HepG2 (cell line): ENCODE data around the gene CACNA1I. TPM values are rescaled to one million over a fixed set of nuclear protein-coding genes. Genes with fewer than 3 reads are reported as not detected.

ENCODE experiments used
- GLI4 ChIP-seq: sonication (generic); formaldehyde crosslinking; IDR thresholded peaks from 2 replicates; pipeline ENCODE4 v1.5.1; 2020; ENCODE audit warnings: missing genetic modification reagents, mild to moderate bottlenecking, moderate library complexity, borderline replicate concordance
- MTA1 ChIP-seq: sonication (generic); formaldehyde crosslinking; IDR thresholded peaks from 2 replicates; pipeline ENCODE4 v1.4.0; 2020; ENCODE audit warnings: missing genetic modification reagents, mild to moderate bottlenecking, borderline replicate concordance
- SMC3 ChIP-seq: IDR thresholded peaks from 2 replicates; pipeline ENCODE4 v1.6.1; 2011; ENCODE audit warnings: low read length, improper control_type of control experiment
- TBX3 ChIP-seq: fragments of 450-650 bp; IDR thresholded peaks from 2 replicates; pipeline ENCODE4 v1.6.1; 2017; ENCODE audit warnings: antibody characterized with exemption, mild to moderate bottlenecking, inconsistent platforms, borderline replicate concordance
- TRIM24 ChIP-seq: sonication (generic); formaldehyde crosslinking; IDR thresholded peaks from 2 replicates; pipeline ENCODE4 v1.8.0; 2022; ENCODE audit warnings: mild to moderate bottlenecking, missing genetic modification reagents
- ZKSCAN8 ChIP-seq: IDR thresholded peaks from 2 replicates; pipeline ENCODE4 v1.6.1; 2016; ENCODE audit warnings: borderline replicate concordance, missing genetic modification reagents, missing compliant biosample characterization
- ZNF124 ChIP-seq: sonication (generic); formaldehyde crosslinking; IDR thresholded peaks from 2 replicates; pipeline ENCODE4 v1.4.0; 2020; ENCODE audit warnings: missing genetic modification reagents
- ZNF253 ChIP-seq: sonication (generic); formaldehyde crosslinking; IDR thresholded peaks from 2 replicates; pipeline ENCODE4 v1.8.0; 2022; ENCODE audit warnings: mild to moderate bottlenecking, missing genetic modification reagents, borderline replicate concordance
- ZNF382 ChIP-seq: sonication (generic); formaldehyde crosslinking; IDR thresholded peaks from 2 replicates; pipeline ENCODE4 v1.5.0; 2020; ENCODE audit warnings: missing genetic modification reagents, mild to moderate bottlenecking, borderline replicate concordance
- ZNF446 ChIP-seq: sonication (generic); formaldehyde crosslinking; IDR thresholded peaks from 2 replicates; pipeline ENCODE4 v1.5.0; 2020; ENCODE audit warnings: mild to moderate bottlenecking, missing genetic modification reagents
- ZNF619 ChIP-seq: sonication (generic); formaldehyde crosslinking; IDR thresholded peaks from 2 replicates; pipeline ENCODE4 v1.4.0; 2020; ENCODE audit warnings: mild to moderate bottlenecking, missing genetic modification reagents
- ZNF75D ChIP-seq: sonication (generic); formaldehyde crosslinking; IDR thresholded peaks from 2 replicates; pipeline ENCODE4 v1.8.1; 2023; ENCODE audit warnings: missing genetic modification reagents, mild to moderate bottlenecking, borderline replicate concordance
- polyA plus RNA-seq, 8 experiments: library from polyadenylated mRNA; depleted of rRNA in 3 of 8; stranded (reverse) in 7 of 8; unstranded in 1 of 8; fragments of >200 nt; fragmentation: Illumina TruSeq in 4 of 8; extraction: Trizol in 4 of 8; gene quantifications; 2 replicates each; pipeline versions ENCODE4 v1.2.1 to v1.2.3, GENCODE V29; 2011 to 2016; ENCODE audit warnings: low read depth in 4 of 8, missing spikeins in 1 of 8, mixed read lengths in 1 of 8; ENCODE audit not compliant: insufficient read depth in 1 of 8
- total RNA-seq, 5 experiments: library from RNA; depleted of rRNA; stranded (reverse); fragments of >200 nt; fragmentation: Illumina TruSeq; extraction: Trizol; gene quantifications; 2 replicates each; pipeline ENCODE4 v1.2.3, GENCODE V29; 2016; ENCODE audit warnings: low read depth in 1 of 5
- TF ChIP-seq, protein P1 (sequence below): sonication (generic); formaldehyde crosslinking; IDR thresholded peaks from 2 replicates; pipeline ENCODE4 v1.4.0; 2020; ENCODE audit warnings: missing genetic modification reagents
- TF ChIP-seq, protein P2 (sequence below): sonication (generic); formaldehyde crosslinking; IDR thresholded peaks from 2 replicates; pipeline ENCODE4 v1.8.0; 2022; ENCODE audit warnings: mild to moderate bottlenecking, missing genetic modification reagents
- TF ChIP-seq, protein P3 (sequence below): sonication (generic); formaldehyde crosslinking; IDR thresholded peaks from 2 replicates; pipeline ENCODE4 v1.5.0; 2020; ENCODE audit warnings: missing genetic modification reagents, mild to moderate bottlenecking, borderline replicate concordance

Gene CACNA1I
- total and polyA plus RNA-seq, 2 of the 13 experiments (the other 11 are each of a cell fraction or from before 2014, with no cell fraction given): not detected

DNA sequence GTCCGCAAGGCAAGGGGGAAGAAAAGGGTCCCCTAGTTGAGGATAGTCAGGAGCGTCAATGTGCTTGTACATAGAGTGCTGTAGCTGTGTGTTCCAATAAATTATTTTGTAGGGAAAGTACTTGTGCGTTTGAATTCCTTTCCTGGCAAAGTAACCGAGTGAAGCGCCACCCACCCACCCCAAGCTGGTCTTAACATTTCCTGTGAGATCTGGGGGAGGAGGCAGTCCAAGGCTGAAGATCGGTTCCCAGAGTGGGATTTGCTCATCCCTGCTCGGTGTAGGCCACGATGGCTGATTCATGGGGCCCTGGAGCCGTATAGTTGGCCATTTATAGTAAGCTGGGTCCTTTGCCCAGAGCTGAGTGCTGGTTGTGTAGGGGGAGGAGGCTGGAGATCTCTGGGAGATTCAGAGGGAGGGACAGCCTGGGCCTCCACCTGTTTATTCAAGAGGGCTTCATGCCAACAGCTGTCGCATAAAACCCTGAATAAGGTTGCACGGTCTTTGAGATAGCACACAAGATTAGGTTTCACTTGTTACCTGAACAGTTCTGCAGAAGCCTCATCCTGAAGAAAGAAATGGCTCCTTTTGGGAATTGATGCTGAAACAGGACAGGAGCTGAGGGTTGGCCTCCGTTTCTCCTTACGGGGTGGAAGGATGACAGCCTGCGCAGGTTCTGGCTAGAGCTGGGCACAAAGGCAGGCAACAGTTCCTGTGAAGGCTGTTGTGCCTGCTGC lies 47.8 kb upstream of the CACNA1I start (continued):
- TF ChIP-seq, protein P1, sequence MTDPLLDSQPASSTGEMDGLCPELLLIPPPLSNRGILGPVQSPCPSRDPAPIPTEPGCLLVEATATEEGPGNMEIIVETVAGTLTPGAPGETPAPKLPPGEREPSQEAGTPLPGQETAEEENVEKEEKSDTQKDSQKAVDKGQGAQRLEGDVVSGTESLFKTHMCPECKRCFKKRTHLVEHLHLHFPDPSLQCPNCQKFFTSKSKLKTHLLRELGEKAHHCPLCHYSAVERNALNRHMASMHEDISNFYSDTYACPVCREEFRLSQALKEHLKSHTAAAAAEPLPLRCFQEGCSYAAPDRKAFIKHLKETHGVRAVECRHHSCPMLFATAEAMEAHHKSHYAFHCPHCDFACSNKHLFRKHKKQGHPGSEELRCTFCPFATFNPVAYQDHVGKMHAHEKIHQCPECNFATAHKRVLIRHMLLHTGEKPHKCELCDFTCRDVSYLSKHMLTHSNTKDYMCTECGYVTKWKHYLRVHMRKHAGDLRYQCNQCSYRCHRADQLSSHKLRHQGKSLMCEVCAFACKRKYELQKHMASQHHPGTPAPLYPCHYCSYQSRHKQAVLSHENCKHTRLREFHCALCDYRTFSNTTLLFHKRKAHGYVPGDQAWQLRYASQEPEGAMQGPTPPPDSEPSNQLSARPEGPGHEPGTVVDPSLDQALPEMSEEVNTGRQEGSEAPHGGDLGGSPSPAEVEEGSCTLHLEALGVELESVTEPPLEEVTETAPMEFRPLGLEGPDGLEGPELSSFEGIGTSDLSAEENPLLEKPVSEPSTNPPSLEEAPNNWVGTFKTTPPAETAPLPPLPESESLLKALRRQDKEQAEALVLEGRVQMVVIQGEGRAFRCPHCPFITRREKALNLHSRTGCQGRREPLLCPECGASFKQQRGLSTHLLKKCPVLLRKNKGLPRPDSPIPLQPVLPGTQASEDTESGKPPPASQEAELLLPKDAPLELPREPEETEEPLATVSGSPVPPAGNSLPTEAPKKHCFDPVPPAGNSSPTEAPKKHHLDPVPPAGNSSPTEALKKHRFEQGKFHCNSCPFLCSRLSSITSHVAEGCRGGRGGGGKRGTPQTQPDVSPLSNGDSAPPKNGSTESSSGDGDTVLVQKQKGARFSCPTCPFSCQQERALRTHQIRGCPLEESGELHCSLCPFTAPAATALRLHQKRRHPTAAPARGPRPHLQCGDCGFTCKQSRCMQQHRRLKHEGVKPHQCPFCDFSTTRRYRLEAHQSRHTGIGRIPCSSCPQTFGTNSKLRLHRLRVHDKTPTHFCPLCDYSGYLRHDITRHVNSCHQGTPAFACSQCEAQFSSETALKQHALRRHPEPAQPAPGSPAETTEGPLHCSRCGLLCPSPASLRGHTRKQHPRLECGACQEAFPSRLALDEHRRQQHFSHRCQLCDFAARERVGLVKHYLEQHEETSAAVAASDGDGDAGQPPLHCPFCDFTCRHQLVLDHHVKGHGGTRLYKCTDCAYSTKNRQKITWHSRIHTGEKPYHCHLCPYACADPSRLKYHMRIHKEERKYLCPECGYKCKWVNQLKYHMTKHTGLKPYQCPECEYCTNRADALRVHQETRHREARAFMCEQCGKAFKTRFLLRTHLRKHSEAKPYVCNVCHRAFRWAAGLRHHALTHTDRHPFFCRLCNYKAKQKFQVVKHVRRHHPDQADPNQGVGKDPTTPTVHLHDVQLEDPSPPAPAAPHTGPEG (CRISPR knock-in tag): 0 out of 2 replicates have a peak, but pooled peaks have one; percentile 5
- TF ChIP-seq ZNF446 (no peak), TBX3 (no peak), ZNF382 (CRISPR knock-in tag) (no peak), GLI4 (CRISPR knock-in tag) (no peak), ZNF253 (CRISPR knock-in tag) (no peak), TRIM24 (CRISPR knock-in tag) (no peak), ZNF75D (no peak), SMC3 (no peak), ZNF619 (CRISPR knock-in tag) (0 out of 2 replicates have a peak, but pooled peaks have one; percentile 37), MTA1 (CRISPR knock-in tag) (no peak), ZKSCAN8 (CRISPR knock-in tag) (no peak), ZNF124 (CRISPR knock-in tag) (no peak)
- TF ChIP-seq, protein P2, sequence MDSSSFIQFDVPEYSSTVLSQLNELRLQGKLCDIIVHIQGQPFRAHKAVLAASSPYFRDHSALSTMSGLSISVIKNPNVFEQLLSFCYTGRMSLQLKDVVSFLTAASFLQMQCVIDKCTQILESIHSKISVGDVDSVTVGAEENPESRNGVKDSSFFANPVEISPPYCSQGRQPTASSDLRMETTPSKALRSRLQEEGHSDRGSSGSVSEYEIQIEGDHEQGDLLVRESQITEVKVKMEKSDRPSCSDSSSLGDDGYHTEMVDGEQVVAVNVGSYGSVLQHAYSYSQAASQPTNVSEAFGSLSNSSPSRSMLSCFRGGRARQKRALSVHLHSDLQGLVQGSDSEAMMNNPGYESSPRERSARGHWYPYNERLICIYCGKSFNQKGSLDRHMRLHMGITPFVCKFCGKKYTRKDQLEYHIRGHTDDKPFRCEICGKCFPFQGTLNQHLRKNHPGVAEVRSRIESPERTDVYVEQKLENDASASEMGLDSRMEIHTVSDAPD: no peak
- TF ChIP-seq, protein P3, sequence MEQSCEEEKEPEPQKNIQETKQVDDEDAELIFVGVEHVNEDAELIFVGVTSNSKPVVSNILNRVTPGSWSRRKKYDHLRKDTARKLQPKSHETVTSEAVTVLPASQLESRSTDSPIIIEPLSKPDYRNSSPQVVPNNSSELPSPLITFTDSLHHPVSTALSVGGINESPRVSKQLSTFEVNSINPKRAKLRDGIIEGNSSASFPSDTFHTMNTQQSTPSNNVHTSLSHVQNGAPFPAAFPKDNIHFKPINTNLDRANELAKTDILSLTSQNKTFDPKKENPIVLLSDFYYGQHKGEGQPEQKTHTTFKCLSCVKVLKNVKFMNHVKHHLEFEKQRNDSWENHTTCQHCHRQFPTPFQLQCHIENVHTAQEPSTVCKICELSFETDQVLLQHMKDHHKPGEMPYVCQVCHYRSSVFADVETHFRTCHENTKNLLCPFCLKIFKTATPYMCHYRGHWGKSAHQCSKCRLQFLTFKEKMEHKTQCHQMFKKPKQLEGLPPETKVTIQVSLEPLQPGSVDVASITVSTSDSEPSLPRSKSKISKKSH: no peak
